GM21825 (cell line): ENCODE data around the gene ELMO1.

Experiments used
- ATAC-seq: cut with Tn5 transposase; IDR thresholded peaks from one replicate; pipeline ENCODE4 v1.9.1; 2021; ENCODE audit warnings: mild to moderate bottlenecking, moderate library complexity; ENCODE audit not compliant: unreplicated experiment

Gene ELMO1

DNA sequence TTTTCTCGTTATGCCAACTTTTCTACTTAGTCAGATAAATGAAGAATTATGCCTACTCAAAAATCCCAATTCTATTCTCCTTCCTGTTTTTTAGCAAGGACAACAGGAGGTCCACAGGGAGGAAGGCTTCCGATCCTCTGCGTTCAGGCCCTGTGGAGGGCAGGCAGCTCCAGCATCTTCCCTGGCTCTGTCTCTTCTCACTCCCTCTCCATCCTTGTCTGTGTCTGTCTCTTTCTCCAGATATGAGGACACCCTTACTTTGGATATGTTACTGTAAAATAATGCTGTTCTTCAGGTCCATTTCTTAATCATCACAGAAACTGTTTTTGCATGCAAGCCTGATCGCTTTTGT lies 166.6 kb downstream of the ELMO1 start:
- no peak for ATAC-seq

GRCh38 chr7:37281368-37282092 lies 167.1 kb downstream of the ELMO1 start:
- ATAC-seq: no peak

DNA sequence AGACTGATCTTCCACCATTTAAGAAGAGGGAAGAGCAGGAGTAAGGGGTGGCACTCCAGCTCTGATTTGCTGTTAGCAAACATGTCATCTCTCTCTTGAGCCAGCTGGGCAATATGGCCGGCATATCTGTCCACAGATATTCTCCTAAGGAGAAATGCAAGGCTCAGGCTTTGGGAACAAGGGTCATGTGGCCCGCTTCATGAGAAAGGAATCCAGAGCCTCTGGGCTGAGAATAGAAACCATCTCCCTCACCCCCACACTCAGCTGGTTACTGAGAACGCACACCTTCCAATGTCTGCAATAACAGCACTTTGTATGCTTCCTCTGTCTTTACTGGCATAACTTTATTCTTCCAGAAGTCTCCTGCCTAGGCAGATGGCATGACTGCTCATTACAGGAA lies 171.2 kb downstream of the ELMO1 start:
- ATAC-seq: no peak

DNA sequence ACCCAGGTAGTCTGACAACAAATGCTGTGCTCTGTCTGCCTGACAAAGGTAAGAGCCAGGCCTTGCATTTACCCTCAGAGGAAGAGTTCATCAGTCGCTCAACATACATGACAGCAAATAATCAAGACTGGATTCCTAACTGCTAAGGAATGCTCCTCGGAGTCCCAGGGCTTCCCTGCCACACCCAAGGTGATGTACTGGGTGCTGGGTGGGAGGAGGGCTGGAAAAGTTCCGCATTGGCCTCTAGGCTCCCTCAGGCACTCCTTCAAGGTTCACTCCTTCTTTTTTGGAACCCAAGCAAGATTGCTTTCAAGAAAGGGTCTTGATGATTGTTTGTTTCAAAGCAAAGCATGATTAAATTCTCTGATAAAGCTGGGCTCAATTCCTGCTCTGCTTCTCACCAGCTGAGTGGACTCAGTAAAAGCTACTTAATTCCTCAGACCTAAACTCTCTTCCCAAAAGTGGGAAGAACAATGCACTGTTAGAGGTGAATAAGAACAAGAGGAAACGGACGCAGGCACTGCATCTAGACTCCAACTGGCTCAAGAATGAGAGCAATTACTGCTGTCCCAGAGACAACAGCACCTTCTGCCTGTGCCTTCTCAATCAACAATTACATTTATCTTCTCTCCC lies 173.5 kb downstream of the ELMO1 start:
- no peak for ATAC-seq

- no peak for ATAC-seq
Measured at GRCh38 chr7:37273891-37274290, 174.8 kb downstream of the ELMO1 start.

DNA sequence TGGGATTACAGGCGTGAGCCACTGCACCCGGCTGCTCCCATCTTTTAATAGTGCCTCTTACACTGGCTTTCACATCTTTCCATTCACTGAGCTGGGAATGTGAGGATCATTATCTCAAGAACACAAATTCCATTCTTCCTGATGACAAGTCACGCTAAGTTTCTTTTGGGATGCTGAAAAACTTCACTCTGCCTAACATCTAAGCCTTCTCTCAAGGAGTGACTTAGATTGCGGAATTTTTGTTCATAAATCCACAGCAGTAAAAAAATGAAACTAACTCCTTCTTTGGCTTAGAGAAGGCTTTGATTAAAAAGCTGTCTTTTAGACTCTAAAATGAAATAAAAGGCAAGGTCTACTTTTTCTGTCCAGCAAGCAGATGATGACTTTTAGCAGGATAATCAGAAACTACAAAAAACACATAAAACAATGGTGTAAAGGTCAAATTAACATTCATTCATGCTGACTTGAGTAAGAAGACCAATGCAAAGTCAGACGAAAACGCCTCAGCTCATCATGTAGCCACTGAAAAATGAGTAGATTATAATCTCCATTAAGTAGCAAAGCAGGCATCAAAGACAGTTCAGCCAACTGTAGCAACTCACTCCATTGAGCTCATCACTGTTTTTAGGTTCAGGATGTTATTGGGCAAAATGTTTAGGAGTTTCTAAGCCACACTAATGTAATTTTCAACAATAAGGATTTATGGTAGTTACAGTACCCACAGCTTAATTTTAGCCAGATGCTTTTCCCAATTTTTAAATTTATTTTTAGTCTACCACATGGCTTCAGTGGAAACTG lies 178.8 kb downstream of the ELMO1 start:
- no peak for ATAC-seq

- no peak for ATAC-seq
Measured at GRCh38 chr7:37267251-37267650, 181.4 kb downstream of the ELMO1 start.

- no peak for ATAC-seq
Measured at GRCh38 chr7:37265876-37266275, 182.8 kb downstream of the ELMO1 start.

- no peak for ATAC-seq
Measured at GRCh38 chr7:37265006-37265405, 183.7 kb downstream of the ELMO1 start.

DNA sequence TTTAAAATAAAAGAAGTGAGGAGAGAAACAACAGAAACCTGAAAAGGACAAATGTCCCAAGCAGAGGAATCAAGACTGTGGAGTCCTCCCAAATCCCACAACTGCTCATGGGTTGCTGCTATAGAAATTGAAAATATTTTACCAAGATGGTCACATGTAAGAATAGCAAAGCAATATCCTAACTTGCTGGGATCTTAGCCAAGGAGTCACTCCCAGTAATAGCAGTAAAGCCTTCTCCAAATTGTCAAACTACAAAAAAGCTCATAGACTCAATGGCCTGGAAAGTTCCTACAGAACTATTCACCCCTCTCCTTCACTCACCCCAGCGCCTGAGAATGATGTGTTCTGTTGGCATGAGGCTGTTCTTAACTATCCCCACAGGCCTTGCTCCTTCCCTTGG lies 186.5 kb downstream of the ELMO1 start:
- ATAC-seq: no peak

- ATAC-seq: no peak
Measured at GRCh38 chr7:37259319-37259821, 189.3 kb downstream of the ELMO1 start.

GRCh38 chr7:37256631-37257030 lies 192.0 kb downstream of the ELMO1 start:
- ATAC-seq: no peak

GRCh38 chr7:37255327-37255944 lies 193.2 kb downstream of the ELMO1 start:
- no peak for ATAC-seq

GRCh38 chr7:37251222-37251621 lies 197.4 kb downstream of the ELMO1 start:
- no peak for ATAC-seq

GRCh38 chr7:37249240-37249639 lies 199.4 kb downstream of the ELMO1 start:
- ATAC-seq: no peak

- ATAC-seq: no peak
Measured at GRCh38 chr7:37248396-37248861, 200.2 kb downstream of the ELMO1 start.

DNA sequence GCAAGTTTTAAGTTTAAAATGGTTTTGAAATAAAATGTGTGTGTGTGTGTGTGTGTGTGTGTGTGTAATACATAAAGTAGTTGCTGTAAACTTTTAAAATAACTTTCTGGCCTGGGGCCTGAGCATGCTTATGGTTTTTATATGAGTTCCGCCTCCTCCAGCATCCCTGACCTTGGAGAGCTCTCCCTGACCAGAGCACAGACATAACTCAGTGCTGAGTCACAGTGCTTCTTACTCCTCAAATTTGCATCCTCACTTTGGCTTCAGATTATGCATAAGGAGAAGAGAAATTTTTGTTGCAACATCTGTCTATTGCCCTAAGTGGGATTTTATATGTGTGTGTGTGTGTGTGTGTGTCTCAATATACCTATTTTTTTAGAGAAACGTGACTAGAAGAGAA lies 200.8 kb downstream of the ELMO1 start:
- ATAC-seq: no peak

- ATAC-seq: no peak
Measured at GRCh38 chr7:37245590-37245989, 203.1 kb downstream of the ELMO1 start.

GRCh38 chr7:37236906-37237305 lies 211.8 kb downstream of the ELMO1 start:
- no peak for ATAC-seq

DNA sequence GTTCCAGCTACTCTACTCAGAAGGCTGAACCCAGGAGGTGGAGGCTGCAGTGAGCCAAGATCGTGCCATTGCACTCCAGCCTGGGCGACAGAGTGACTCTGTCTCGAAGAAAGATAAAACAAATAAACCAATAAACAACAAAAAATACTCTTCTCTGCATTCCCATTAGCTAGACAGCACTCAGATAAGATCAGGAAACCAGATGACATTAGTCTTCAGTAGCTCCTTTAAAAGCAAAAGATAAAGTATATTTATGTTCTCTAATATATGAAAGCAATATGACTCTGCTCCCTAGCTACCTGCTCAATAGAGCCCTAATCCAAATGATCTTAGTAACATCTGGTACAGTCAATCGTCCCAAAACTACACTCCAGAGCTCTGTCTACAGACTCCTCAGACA lies 212.9 kb downstream of the ELMO1 start:
- no peak for ATAC-seq

DNA sequence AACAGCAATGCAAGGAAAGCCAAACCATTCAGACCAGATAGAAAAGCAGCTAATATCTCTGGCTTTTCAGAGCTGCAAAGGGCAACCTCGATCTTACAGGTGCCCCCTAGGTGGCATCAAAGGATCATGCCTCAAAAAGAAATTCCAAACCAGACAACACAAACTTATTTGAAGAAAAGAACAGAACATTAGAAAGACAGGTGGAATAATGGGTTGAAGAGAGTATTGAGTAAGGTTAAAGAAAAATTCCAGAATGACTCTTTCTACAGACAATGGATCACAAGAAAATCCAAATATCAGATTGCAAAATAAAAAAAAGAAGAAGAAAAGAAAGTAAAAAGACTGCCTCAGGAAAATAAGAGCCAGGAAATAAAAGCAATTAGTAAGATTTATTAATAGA lies 213.7 kb downstream of the ELMO1 start:
- ATAC-seq: no peak
